ENCODE results near the gene UVRAG. TPM values are rescaled to one million over a fixed set of nuclear protein-coding genes. Genes with fewer than 3 reads are reported as not detected.

Gene UVRAG
- total and polyA plus RNA-seq, 4 donors, result 4.4 to 15.1 (median 10.0) TPM

- TF ChIP-seq ZBTB33 (IDR thresholded peaks at IDR 0.05) (no peak), TAF1 (conservative IDR thresholded peaks at IDR 0.05) (no peak), FOXA1 (IDR thresholded peaks at IDR 0.05) (no peak)
Measured at GRCh38 chr11:75899806-75900205, 84.8 kb downstream of the UVRAG start (continued).

GRCh38 chr11:75900848-75901247, 85.8 kb downstream of the UVRAG start:
- Histone ChIP-seq H3K9ac (ENCODE audit: low read depth in 1 of 2, low read length in 2 of 2) (no peak overlapping the region), H3K27me3 (ENCODE audit: control insufficient read depth in 4 of 4, insufficient read depth in 4 of 4, low read length in 3 of 4) (no peaks in the 10 kb centered on the region), H3K4me3 (ENCODE audit: low read depth in 1 of 3, low read length in 3 of 3) (no peak overlapping the region), H3K9me3 (ENCODE audit: control insufficient read depth in 4 of 4, low read length in 3 of 4) (no peaks in the 10 kb centered on the region), H3K36me3 (ENCODE audit: control insufficient read depth in 4 of 4, insufficient read depth in 3 of 4, low read depth in 1 of 4, low read length in 3 of 4) (no peaks in the 10 kb centered on the region), H3K27ac (ENCODE audit: low read depth in 1 of 2, low read length in 2 of 2) (no peak overlapping the region), H3K4me1 (ENCODE audit: control insufficient read depth in 4 of 4, insufficient read depth in 4 of 4, low read length in 3 of 4) (no peaks in the 10 kb centered on the region)
- DNase-seq (ENCODE audit: low spot score), result no peak
- WGBS, result 97% methylated on average over 3 of the region's 3 CpGs
- TF ChIP-seq HNF4G (IDR thresholded peaks at IDR 0.05) (no peak), FOXA1 (IDR thresholded peaks at IDR 0.05) (no peak), ATF3 (IDR thresholded peaks at IDR 0.05) (no peak), JUND (IDR thresholded peaks at IDR 0.05) (no peak), GABPA (IDR thresholded peaks at IDR 0.05 in 1 of 2, conservative IDR thresholded peaks at IDR 0.05 in 1 of 2) (no peak), RXRA (IDR thresholded peaks at IDR 0.05) (no peak), EGR1 (IDR thresholded peaks at IDR 0.05; ENCODE audit: low read depth in 2 of 2) (no peak), FOXA2 (IDR thresholded peaks at IDR 0.05) (no peak), REST (IDR thresholded peaks at IDR 0.05) (no peak), CTCF (IDR thresholded peaks at IDR 0.05; ENCODE audit: low read depth, low read length, missing input control) (no peak), RAD21 (IDR thresholded peaks at IDR 0.05) (no peak), YY1 (IDR thresholded peaks at IDR 0.05) (no peak), NR2F2 (IDR thresholded peaks at IDR 0.05) (no peak), SP1 (IDR thresholded peaks at IDR 0.05) (no peak), MAX (IDR thresholded peaks at IDR 0.05) (no peak), TAF1 (conservative IDR thresholded peaks at IDR 0.05) (no peak), ZBTB33 (IDR thresholded peaks at IDR 0.05) (no peak), HNF4A (conservative IDR thresholded peaks at IDR 0.05) (no peak)
